OCI-LY7 (cell line): ENCODE results near the gene SLFN5. TPM values are rescaled to one million over a fixed set of nuclear protein-coding genes. Genes with fewer than 3 reads are reported as not detected.

Experiments
- BruUV-seq: library from RNA; stranded (reverse); fragments of 400-500 nt; replicated peaks from 2 replicates; lab custom pipeline; 2021; lab: Mats Ljungman, UMichigan
- CTCF ChIA-PET: fragments of 300-600 bp; sonication (Branson Sonifier 250); formaldehyde crosslinking; loops from one replicate; lab custom pipeline; 2022; ENCODE audit warnings: antibody characterized with exemption; ENCODE audit not compliant: unreplicated experiment; lab: Charles Lee
- POLR2A ChIA-PET: fragments of 300-600 bp; sonication (Branson Sonifier 250); formaldehyde crosslinking; loops from one replicate; lab custom pipeline; 2022; ENCODE audit warnings: antibody characterized with exemption; lab: Charles Lee
- DNase-seq: peaks from one replicate; pipeline ENCODE4 v3.0.0-alpha.2; 2015; ENCODE audit warnings: low spot score
- H2AFZ ChIP-seq: fragments of 200-600 bp; sonication (generic), shearing (Covaris generic); 2 replicates; pipeline ENCODE4 v1.6.1; 2014; ENCODE audit warnings: mild to moderate bottlenecking, antibody characterized with exemption, low read length, moderate library complexity
- H3K27ac ChIP-seq: fragments of 200-600 bp; sonication (generic); 2 replicates; pipeline ENCODE4 v1.5.1; 2014; ENCODE audit warnings: mixed run types, low read depth, mild to moderate bottlenecking, moderate library complexity, low read length, inconsistent platforms; ENCODE audit not compliant: poor library complexity, severe bottlenecking
- H3K36me3 ChIP-seq: fragments of 200-600 bp; sonication (generic); 2 replicates; pipeline ENCODE4 v1.6.1; 2014; ENCODE audit warnings: mild to moderate bottlenecking, antibody characterized with exemption, low read length, moderate library complexity, mixed read lengths; ENCODE audit not compliant: insufficient read depth
- H3K4me1 ChIP-seq: fragments of 200-600 bp; sonication (generic); 2 replicates; pipeline ENCODE4 v1.5.1; 2014; ENCODE audit warnings: mild to moderate bottlenecking, low read length; ENCODE audit not compliant: insufficient read depth, poor library complexity, severe bottlenecking
- H3K4me2 ChIP-seq: fragments of 200-600 bp; sonication (generic); 2 replicates; pipeline ENCODE4 v1.6.1; 2014; ENCODE audit warnings: mild to moderate bottlenecking, low read length
- H3K4me3 ChIP-seq: fragments of 200-600 bp; sonication (generic); 2 replicates; pipeline ENCODE4 v1.5.1; 2014; ENCODE audit warnings: mild to moderate bottlenecking, low read depth, low read length; ENCODE audit not compliant: poor library complexity, severe bottlenecking
- H3K79me2 ChIP-seq: fragments of 200-600 bp; sonication (generic); 2 replicates; pipeline ENCODE4 v1.6.1; 2016; ENCODE audit warnings: low read depth, mild to moderate bottlenecking, low read length, moderate library complexity, mixed read lengths; ENCODE audit not compliant: insufficient read depth
- H3K9me2 ChIP-seq: fragments of 200-600 bp; sonication (generic); 2 replicates; pipeline ENCODE4 v1.6.1; 2016; ENCODE audit warnings: mild to moderate bottlenecking, low read length, mixed read lengths; ENCODE audit not compliant: insufficient read depth
- H3K9me3 ChIP-seq: fragments of 200-600 bp; sonication (generic); 2 replicates; pipeline ENCODE4 v1.6.1; 2014; ENCODE audit warnings: mild to moderate bottlenecking, mixed run types, low read length, mixed read lengths
- H4K20me1 ChIP-seq: fragments of 200-600 bp; sonication (generic); 2 replicates; pipeline ENCODE4 v1.6.1; 2014; ENCODE audit warnings: mild to moderate bottlenecking, antibody characterized with exemption, low read length, moderate library complexity, mixed read lengths; ENCODE audit not compliant: insufficient read depth
- CTCF ChIP-seq: fragments of 200-600 bp; sonication (generic); conservative IDR thresholded peaks from 2 replicates; pipeline ENCODE4 v1.5.1; 2014; ENCODE audit warnings: mild to moderate bottlenecking, antibody characterized with exemption, low read length, moderate library complexity, mixed read lengths
- EZH2phosphoT487 ChIP-seq: fragments of 200-600 bp; sonication (generic); IDR thresholded peaks from 2 replicates; pipeline ENCODE4 v1.6.1; 2018; ENCODE audit warnings: low read depth, borderline replicate concordance, mild to moderate bottlenecking, mixed run types, antibody characterized with exemption, low read length, moderate library complexity, mixed read lengths
- intact Hi-C: fragments of 100-400 bp; cut with micrococcal nuclease; formaldehyde crosslinking; loops from one replicate; pipeline ENCODE4 v1.10.0; 2022; ENCODE audit not compliant: unreplicated experiment
- total RNA-seq, 2 experiments: library from RNA; depleted of rRNA in 1 of 2; stranded (reverse); fragments of >200 nt in 1 of 2; shearing (Covaris generic) in 1 of 2; gene quantifications; 2 replicates each; pipeline ENCODE4 v1.2.3, GENCODE V29; 2014 to 2022

SLFN5 gene
- total RNA-seq, 2 experiments from 2014 or later, result 0.38 to 1.1 TPM

DNA sequence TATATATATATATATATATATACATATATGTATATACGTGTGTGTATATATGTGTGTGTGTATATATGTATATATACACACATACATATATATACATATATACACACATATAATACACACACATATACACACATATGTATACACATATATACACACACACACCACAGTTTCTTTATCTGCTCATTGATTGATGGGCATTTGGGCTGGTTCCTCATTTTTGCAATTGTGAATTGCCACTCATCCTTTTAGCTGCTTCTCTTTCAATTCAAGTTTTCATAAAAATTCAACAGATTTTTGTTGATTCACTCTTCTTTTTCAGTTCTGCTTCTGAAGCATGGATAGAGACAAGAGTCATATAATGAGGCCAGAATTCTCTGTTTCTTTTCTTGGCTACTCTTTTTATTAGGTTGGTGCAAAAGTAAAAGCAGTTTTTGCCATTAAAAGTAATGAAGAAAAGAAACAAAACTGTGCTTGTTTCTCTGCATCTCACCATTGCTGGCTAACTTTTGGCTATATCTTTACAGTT lies 44.5 kb downstream of the SLFN5 start:
- no peak overlapping the region for H3K27ac ChIP-seq
- no peak for DNase-seq
- POLR2A ChIA-PET, result no interaction called here
- H3K9me3 ChIP-seq, result no peaks in the 10 kb centered on the region
- CTCF ChIA-PET, result no interaction called here
- no peaks in the 10 kb centered on the region for H3K36me3 ChIP-seq
- H4K20me1 ChIP-seq, result no peaks in the 10 kb centered on the region
- no peaks in the 10 kb centered on the region for H3K79me2 ChIP-seq
- intact Hi-C loops, result no loop called here
- no peaks in the 10 kb centered on the region for H3K9me2 ChIP-seq
- H3K4me2 ChIP-seq, result no peak overlapping the region
- no peak overlapping the region for H3K4me3 ChIP-seq
- H3K4me1 ChIP-seq, result no peaks in the 10 kb centered on the region
- H2AFZ ChIP-seq, result no peak overlapping the region
- BruUV-seq, result no TSS peak
- no peak for TF ChIP-seq EZH2phosphoT487
- no peak for TF ChIP-seq CTCF

GRCh38 chr17:35289222-35289621 lies 46.4 kb downstream of the SLFN5 start:
- TF ChIP-seq EZH2phosphoT487 (no peak), CTCF (no peak)
- no TSS peak for BruUV-seq
- Histone ChIP-seq H3K79me2 (no peaks in the 10 kb centered on the region), H2AFZ (no peak overlapping the region), H3K9me3 (no peaks in the 10 kb centered on the region), H3K9me2 (no peaks in the 10 kb centered on the region), H3K4me2 (no peak overlapping the region), H3K36me3 (no peaks in the 10 kb centered on the region), H3K4me3 (no peak overlapping the region), H4K20me1 (no peaks in the 10 kb centered on the region), H3K27ac (no peak overlapping the region), H3K4me1 (no peaks in the 10 kb centered on the region)
- POLR2A ChIA-PET, result no interaction called here
- CTCF ChIA-PET, result no interaction called here
- DNase-seq, result no peak
- intact Hi-C loops, result no loop called here

DNA sequence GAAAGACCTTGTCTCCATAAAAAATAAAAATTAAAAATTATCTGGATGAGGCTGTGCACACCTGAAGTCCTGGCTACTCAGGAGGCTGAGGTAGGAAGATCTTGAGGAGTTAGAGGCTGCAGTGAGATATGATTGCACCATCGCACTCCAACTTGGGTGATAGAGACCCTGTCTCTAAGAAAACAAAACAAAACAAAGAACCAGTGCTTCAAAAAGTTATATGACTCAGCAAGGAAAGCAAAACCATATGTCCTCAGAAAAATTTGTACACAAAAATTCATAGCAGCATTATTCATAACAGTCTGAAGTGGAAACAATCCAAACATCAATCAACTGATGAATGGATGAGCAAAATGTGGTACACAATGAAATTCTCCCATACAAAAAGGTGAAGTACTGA lies 48.9 kb downstream of the SLFN5 start:
- Histone ChIP-seq H4K20me1 (no peaks in the 10 kb centered on the region), H3K79me2 (no peaks in the 10 kb centered on the region), H3K4me3 (no peak overlapping the region), H3K9me2 (no peaks in the 10 kb centered on the region), H2AFZ (no peak overlapping the region), H3K9me3 (no peaks in the 10 kb centered on the region), H3K36me3 (no peaks in the 10 kb centered on the region), H3K4me2 (no peak overlapping the region), H3K27ac (no peak overlapping the region), H3K4me1 (no peaks in the 10 kb centered on the region)
- intact Hi-C loops, result no loop called here
- no TSS peak for BruUV-seq
- POLR2A ChIA-PET, result no interaction called here
- CTCF ChIA-PET, result no interaction called here
- TF ChIP-seq CTCF, result no peak
- no peak for TF ChIP-seq EZH2phosphoT487
- no peak for DNase-seq
